Suprapubic skin (tissue), 4 donors: ENCODE measurements around the gene IL37. TPM values are rescaled to one million over a fixed set of nuclear protein-coding genes. Genes with fewer than 3 reads are reported as not detected.

ENCODE experiments used
- DNase-seq, 2 donors: peaks; one replicate each; pipeline ENCODE4 v3.0.0-alpha.2; 2019; ENCODE audit warnings: low spot score in 2 of 2
- H3K27ac ChIP-seq: fragments of 200-600 bp; sonication (generic); one replicate; pipeline ENCODE4 v1.5.1; 2019
- H3K27me3 ChIP-seq: fragments of 200-600 bp; sonication (generic); one replicate; pipeline ENCODE4 v1.5.1; 2019
- H3K36me3 ChIP-seq: fragments of 200-600 bp; sonication (generic); one replicate; pipeline ENCODE4 v1.5.1; 2019
- H3K4me1 ChIP-seq: fragments of 200-600 bp; sonication (generic); one replicate; pipeline ENCODE4 v1.5.1; 2019
- H3K4me3 ChIP-seq: fragments of 200-600 bp; sonication (generic); one replicate; pipeline ENCODE4 v1.5.1; 2019; ENCODE audit warnings: mild to moderate bottlenecking
- H3K9me3 ChIP-seq: fragments of 200-600 bp; sonication (generic); one replicate; pipeline ENCODE4 v1.5.1; 2019
- CTCF ChIP-seq, 2 donors: fragments of 200-600 bp in 1 of 2; fragments of 450-650 bp in 1 of 2; sonication (generic) in 1 of 2; IDR thresholded peaks; one replicate each; pipeline ENCODE4 v1.5.1; 2016 to 2019; ENCODE audit warnings: antibody characterized with exemption in 2 of 2, mild to moderate bottlenecking in 1 of 2, moderate library complexity in 1 of 2
- EP300 ChIP-seq: sonication (generic); formaldehyde crosslinking; IDR thresholded peaks from one replicate; pipeline ENCODE4 v1.6.1; 2017; ENCODE audit warnings: antibody characterized with exemption
- POLR2A ChIP-seq, 2 donors: fragments of 450-650 bp; IDR thresholded peaks; one replicate each; pipeline ENCODE4 v1.6.1; 2017; ENCODE audit warnings: antibody characterized with exemption in 2 of 2, mild to moderate bottlenecking in 2 of 2, moderate library complexity in 2 of 2
- POLR2AphosphoS5 ChIP-seq, 3 donors: sonication (generic); formaldehyde crosslinking; IDR thresholded peaks; one replicate each; pipeline ENCODE4 v1.6.1; 2017; ENCODE audit warnings: antibody characterized with exemption in 3 of 3
- WGBS: methylation state at CpG from one replicate; pipeline ENCODE4 v1.1.5; 2018; 5-methylcytosine and 5-hydroxymethylcytosine counted together
- total RNA-seq, 4 donors: library from RNA; depleted of rRNA; stranded (reverse); fragments of >200 nt; gene quantifications; one replicate each; pipeline ENCODE4 v1.1.0, GENCODE V29; 2016

Gene IL37
- total RNA-seq, 4 donors from 2014 or later, result 7.2 to 133 (median 124) TPM

GRCh38 chr2:112959109-112959812, 48.3 kb downstream of the IL37 start:
- Histone ChIP-seq H3K36me3 (no peaks in the 10 kb centered on the region), H3K27me3 (no peaks in the 10 kb centered on the region), H3K27ac (no peak overlapping the region), H3K9me3 (no peaks in the 10 kb centered on the region), H3K4me1 (no peaks in the 10 kb centered on the region), H3K4me3 (no peak overlapping the region)
- WGBS, result 71% methylated on average over 14 of the region's 14 CpGs
- TF ChIP-seq POLR2AphosphoS5 (IDR thresholded peaks at IDR 0.05) (no peak), CTCF (IDR thresholded peaks at IDR 0.05) (no peak), EP300 (no peak), POLR2A (IDR thresholded peaks at IDR 0.05) (no peak)
- DNase-seq, result no peak

GRCh38 chr2:112960230-112960825, 49.4 kb downstream of the IL37 start:
- DNase-seq, result no peak

GRCh38 chr2:112962308-112963175, 51.6 kb downstream of the IL37 start:
- no peak overlapping the region for H3K27ac ChIP-seq
- no peaks in the 10 kb centered on the region for H3K9me3 ChIP-seq
- no peak overlapping the region for H3K4me3 ChIP-seq
- H3K36me3 ChIP-seq, result no peaks in the 10 kb centered on the region
- H3K4me1 ChIP-seq, result no peaks in the 10 kb centered on the region
- H3K27me3 ChIP-seq, result no peaks in the 10 kb centered on the region
- DNase-seq, result no peak
- WGBS, result 79% methylated on average over 3 of the region's 3 CpGs
- TF ChIP-seq POLR2A (IDR thresholded peaks at IDR 0.05) (no peak), EP300 (no peak), CTCF (IDR thresholded peaks at IDR 0.05) (no peak), POLR2AphosphoS5 (IDR thresholded peaks at IDR 0.05) (no peak)

More at GRCh38 chr2:112960230-112960825, 49.4 kb downstream of the IL37 start:
- TF ChIP-seq POLR2A (IDR thresholded peaks at IDR 0.05) (no peak), CTCF (IDR thresholded peaks at IDR 0.05) (no peak), EP300 (no peak), POLR2AphosphoS5 (IDR thresholded peaks at IDR 0.05) (no peak)
- Histone ChIP-seq H3K4me3 (no peak overlapping the region), H3K4me1 (no peaks in the 10 kb centered on the region), H3K36me3 (no peaks in the 10 kb centered on the region), H3K27ac (no peak overlapping the region), H3K27me3 (no peaks in the 10 kb centered on the region), H3K9me3 (no peaks in the 10 kb centered on the region)
- WGBS, result 77% methylated on average over 2 of the region's 2 CpGs

- Histone ChIP-seq H3K4me3 (no peak overlapping the region), H3K36me3 (no peaks in the 10 kb centered on the region), H3K4me1 (no peaks in the 10 kb centered on the region), H3K9me3 (no peaks in the 10 kb centered on the region), H3K27ac (no peak overlapping the region), H3K27me3 (peaks cover 5% of the 10 kb centered on the region)
- TF ChIP-seq EP300 (no peak), CTCF (IDR thresholded peaks at IDR 0.05) (no peak), POLR2A (IDR thresholded peaks at IDR 0.05) (no peak), POLR2AphosphoS5 (IDR thresholded peaks at IDR 0.05) (no peak)
- WGBS, result 91% methylated on average over 2 of the region's 2 CpGs
- DNase-seq, result no peak
These were observed 56.1 kb downstream of the IL37 start for GRCh38 chr2:112967023-112967422.

Other genes starting within 250 kb of the IL37 start
- gene NT5DC4, start 190.1 kb upstream of the IL37 start, total RNA-seq, result 1 to 10 TPM in 1 of 4 donors, not detected in 3; 4.2 TPM
- 1 to 10 TPM; 1.7 to 9.1 (median 3.2) TPM for gene CKAP2L, start 146.6 kb upstream of the IL37 start, total RNA-seq
- 1 to 10 TPM in 1 of 4 donors, under 1 TPM in 2, not detected in 1; 0.49 to 1.1 (median 0.76) TPM for gene IL1A, start 126.7 kb upstream of the IL37 start, total RNA-seq
- gene IL1B, start 74.4 kb upstream of the IL37 start, total RNA-seq, result 1 to 10 TPM in 1 of 4 donors, not detected in 3; 1.2 TPM
- gene IL36G, start 66.8 kb downstream of the IL37 start, total RNA-seq, result 10 to 100 TPM; 13.4 to 28.8 (median 17.1) TPM
- gene IL36A, start 94.3 kb downstream of the IL37 start, total RNA-seq, result not detected
- 1 to 10 TPM; 1.5 to 7.9 (median 4.0) TPM for gene IL36B, start 141.7 kb downstream of the IL37 start, total RNA-seq
- gene IL36RN, start 148.0 kb downstream of the IL37 start, total RNA-seq, result 10 to 100 TPM in 3 of 4 donors, 1 to 10 TPM in 1; 7.7 to 73.9 (median 37.1) TPM
- 10 to 100 TPM in 3 of 4 donors, under 1 TPM in 1; 0.80 to 23.2 (median 18.3) TPM for gene IL1F10, start 156.8 kb downstream of the IL37 start, total RNA-seq
- 100 to 1,000 TPM; 129 to 147 (median 135) TPM for gene IL1RN, start 216.4 kb downstream of the IL37 start, total RNA-seq